HUES64 (cell line): Measurements from ENCODE around the gene PRR36.
"Not testable (repeated sequence)": the region's sequence is repeated elsewhere in the genome, so short reads cannot be mapped to it uniquely, and the experiment has no call there.

Source experiments
- H3K27ac ChIP-seq: 2 replicates; pipeline ENCODE4 v1.7.0; 2013; ENCODE audit warnings: low read depth, low read length, inconsistent platforms
- H3K27me3 ChIP-seq: 2 replicates; pipeline ENCODE4 v1.6.1; 2013; ENCODE audit warnings: mild to moderate bottlenecking, low read length; ENCODE audit not compliant: insufficient read depth
- H3K36me3 ChIP-seq: 2 replicates; pipeline ENCODE4 v1.6.1; 2013; ENCODE audit warnings: mild to moderate bottlenecking, low read length; ENCODE audit not compliant: insufficient read depth
- H3K4me1 ChIP-seq: 2 replicates; pipeline ENCODE4 v1.6.1; 2013; ENCODE audit warnings: mild to moderate bottlenecking, low read length, moderate library complexity; ENCODE audit not compliant: insufficient read depth
- H3K4me3 ChIP-seq: 2 replicates; pipeline ENCODE4 v1.5.1; 2013; ENCODE audit warnings: mild to moderate bottlenecking, low read length, moderate library complexity
- H3K9ac ChIP-seq: 2 replicates; pipeline ENCODE4 v1.6.1; 2013; ENCODE audit warnings: mild to moderate bottlenecking, low read depth, low read length
- H3K9me3 ChIP-seq: 2 replicates; pipeline ENCODE4 v1.6.1; 2013; ENCODE audit warnings: low read depth, low read length; ENCODE audit not compliant: insufficient read depth
- WGBS: fragments of 150-250, 120-280 bp; methylation state at CpG from one replicate; pipeline ENCODE4 v1.1.7; 2013; ENCODE audit warnings: missing lambda C conversion rate; 5-methylcytosine and 5-hydroxymethylcytosine counted together

The PRR36 gene

GRCh38 chr19:7918062-7918614 lies 43.9 kb upstream of the PRR36 start:
- not testable (repeated sequence) for H3K9me3 ChIP-seq, H3K9ac ChIP-seq, H3K27ac ChIP-seq, H3K4me1 ChIP-seq
- peaks cover 11% of the 10 kb centered on the region; the same call in 1 of the 2 replicates for H3K36me3 ChIP-seq
- H3K4me3 ChIP-seq, result peak overlapping the region; percentile 56
- peaks cover 49% of the 10 kb centered on the region for H3K27me3 ChIP-seq
- WGBS, result 46% methylated on average over 21 of the region's 29 CpGs

DNA sequence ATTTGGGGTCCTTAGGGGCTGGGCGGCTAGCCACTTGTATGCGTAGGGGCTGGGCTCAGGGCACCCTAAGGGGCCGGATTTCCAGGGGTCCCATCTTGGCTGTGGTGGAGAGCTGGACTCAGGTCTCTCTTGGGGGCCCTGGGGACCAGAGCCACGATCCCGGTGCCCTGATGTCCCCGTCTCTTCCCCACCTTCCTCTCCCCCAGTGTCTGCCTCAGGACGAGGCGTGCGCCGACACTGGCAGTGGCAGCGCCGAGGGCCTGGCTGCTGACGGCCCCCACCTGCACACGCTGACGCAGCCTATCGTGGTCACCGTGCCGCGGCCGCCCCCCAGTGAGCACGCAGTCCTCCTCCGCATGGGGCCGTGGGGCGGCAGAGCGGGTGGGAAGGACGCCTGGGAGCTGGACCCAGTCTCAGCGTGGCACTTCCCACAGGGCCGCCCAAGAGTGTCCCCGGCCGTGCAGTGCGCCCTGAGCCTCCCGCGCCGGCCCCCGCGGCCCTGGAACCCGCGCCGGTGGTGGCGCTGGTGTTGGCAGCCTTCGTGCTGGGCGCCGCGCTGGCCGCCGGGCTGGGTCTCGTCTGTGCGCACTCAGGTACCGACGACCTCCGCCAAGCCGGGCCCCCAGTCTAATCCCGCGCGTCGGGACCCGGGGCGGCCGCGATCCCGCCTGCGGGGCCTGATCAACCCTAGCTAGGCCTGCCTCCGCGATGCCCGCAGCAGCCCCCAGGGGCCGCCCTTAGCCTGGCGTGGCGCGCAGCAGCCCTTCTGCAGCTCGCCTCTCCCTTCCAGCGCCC lies 43.3 kb upstream of the PRR36 start:
- WGBS, result 2% methylated on average over 71 of the region's 71 CpGs
- peaks cover 5% of the 10 kb centered on the region; the same call in 1 of the 2 replicates for H3K4me1 ChIP-seq
- H3K27ac ChIP-seq, result no peak overlapping the region
- H3K27me3 ChIP-seq, result peaks cover 49% of the 10 kb centered on the region
- H3K36me3 ChIP-seq, result peaks cover 9% of the 10 kb centered on the region; the same call in 1 of the 2 replicates
- H3K4me3 ChIP-seq, result peak overlapping the region; percentile 56
- no peak overlapping the region for H3K9ac ChIP-seq
- H3K9me3 ChIP-seq, result no peaks in the 10 kb centered on the region

GRCh38 chr19:7916955-7917266 lies 42.7 kb upstream of the PRR36 start:
- no peak overlapping the region for H3K27ac ChIP-seq
- H3K9ac ChIP-seq, result no peak overlapping the region

GRCh38 chr19:7916103-7916954 lies 42.1 kb upstream of the PRR36 start:
- H3K9ac ChIP-seq, result peak overlapping the region; percentile 44; the same call in 1 of the 2 replicates
- no peak overlapping the region for H3K27ac ChIP-seq
- 1% methylated on average over 104 of the region's 104 CpGs for WGBS
- H3K9me3 ChIP-seq, result no peaks in the 10 kb centered on the region
- peaks cover 49% of the 10 kb centered on the region for H3K27me3 ChIP-seq
- peaks cover 14% of the 10 kb centered on the region for H3K36me3 ChIP-seq
- peaks cover 5% of the 10 kb centered on the region; the same call in 1 of the 2 replicates for H3K4me1 ChIP-seq
- H3K4me3 ChIP-seq, result peak overlapping the region; percentile 56

More at GRCh38 chr19:7916955-7917266, 42.7 kb upstream of the PRR36 start:
- Histone ChIP-seq H3K9me3 (no peaks in the 10 kb centered on the region), H3K4me3 (peak overlapping the region; percentile 56), H3K27me3 (peaks cover 49% of the 10 kb centered on the region), H3K36me3 (peaks cover 9% of the 10 kb centered on the region), H3K4me1 (peaks cover 5% of the 10 kb centered on the region; the same call in 1 of the 2 replicates)
- 5% methylated on average over 12 of the region's 12 CpGs for WGBS

DNA sequence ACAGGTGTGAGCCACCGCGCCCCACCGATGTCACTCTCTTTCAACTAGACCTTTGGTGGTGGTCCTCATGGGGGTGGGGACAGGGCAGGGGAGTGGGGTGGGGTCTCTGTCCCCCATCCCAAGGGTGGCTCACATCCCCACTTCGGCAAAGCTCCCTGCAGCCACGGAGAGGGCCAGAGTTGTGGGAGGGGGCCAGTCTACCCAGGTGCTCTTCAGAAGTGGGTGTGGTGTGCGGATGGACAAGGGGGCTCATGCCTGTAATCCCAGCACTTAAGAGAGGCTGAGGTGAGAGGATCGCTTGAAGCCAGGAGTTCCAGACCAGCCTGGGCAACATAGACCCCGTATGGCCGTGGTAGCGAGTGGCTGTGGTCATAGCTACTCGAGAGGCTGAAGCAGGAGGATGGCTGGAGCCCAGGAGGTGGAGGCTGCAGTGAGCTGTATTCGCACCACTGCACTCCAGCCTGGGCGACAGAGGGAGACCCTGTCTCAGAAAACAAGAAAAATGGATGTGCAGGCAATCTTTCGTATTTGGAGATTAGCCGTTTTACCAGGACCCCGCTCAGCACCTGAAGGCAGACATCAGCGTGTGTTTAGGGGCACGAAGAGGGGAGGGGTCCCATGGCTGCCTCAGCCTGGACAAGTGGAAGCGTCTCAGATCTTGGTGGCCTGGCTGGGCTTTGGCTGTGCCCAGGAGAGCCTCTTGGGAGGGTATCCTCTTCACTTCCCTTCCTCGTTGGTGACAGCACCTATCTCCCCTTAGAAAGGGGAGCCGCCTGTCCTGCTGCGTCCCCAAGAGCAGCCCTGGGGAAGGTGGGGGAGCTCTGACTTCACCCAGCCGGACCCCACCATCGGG lies 41.3 kb upstream of the PRR36 start:
- no peak overlapping the region for H3K9ac ChIP-seq
- H3K9me3 ChIP-seq, result no peaks in the 10 kb centered on the region
- H3K4me3 ChIP-seq, result peak overlapping the region; percentile 56
- peaks cover 49% of the 10 kb centered on the region for H3K27me3 ChIP-seq
- H3K36me3 ChIP-seq, result peaks cover 21% of the 10 kb centered on the region
- H3K27ac ChIP-seq, result no peak overlapping the region
- peaks cover 5% of the 10 kb centered on the region; the same call in 1 of the 2 replicates for H3K4me1 ChIP-seq
- WGBS, result 66% methylated on average over 24 of the region's 24 CpGs

DNA sequence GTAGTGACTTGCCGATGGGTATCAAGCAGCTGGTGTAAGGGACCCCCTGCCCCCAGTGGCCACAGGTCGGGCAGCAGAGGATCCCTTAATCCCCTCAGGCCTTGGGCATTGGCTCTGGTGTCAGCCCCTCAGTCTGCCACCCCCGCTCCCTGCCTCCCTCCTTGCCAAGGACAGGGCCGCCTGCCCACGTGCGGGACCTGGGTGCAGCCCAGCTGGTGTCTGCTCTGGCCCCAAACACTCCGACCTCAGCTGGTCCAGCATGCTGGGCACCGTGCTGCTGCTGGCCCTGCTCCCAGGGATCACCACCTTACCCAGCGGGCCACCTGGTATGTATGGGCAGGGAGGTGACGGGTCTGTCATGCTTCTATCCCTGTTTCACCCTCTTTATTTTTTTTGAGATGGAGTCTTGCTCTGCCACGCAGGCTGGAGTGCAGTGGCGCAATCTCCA lies 40.4 kb upstream of the PRR36 start, which contains the start of gene TGFBR3L:
Gene TGFBR3L, plus strand, starts transcription at position 233 of the 448 bp plus-strand sequence.
- Histone ChIP-seq H3K9me3 (no peaks in the 10 kb centered on the region), H3K27me3 (peaks cover 49% of the 10 kb centered on the region), H3K27ac (no peak within 1 kb of the TSS), H3K4me3 (peak within 1 kb of the TSS; percentile 56; the same call in 1 of the 2 replicates), H3K9ac (no peak within 1 kb of the TSS), H3K36me3 (peaks cover 29% of the 10 kb centered on the region), H3K4me1 (peaks cover 2% of the 10 kb centered on the region; the same call in 1 of the 2 replicates)
- 89% methylated on average over 12 of the region's 12 CpGs for WGBS

DNA sequence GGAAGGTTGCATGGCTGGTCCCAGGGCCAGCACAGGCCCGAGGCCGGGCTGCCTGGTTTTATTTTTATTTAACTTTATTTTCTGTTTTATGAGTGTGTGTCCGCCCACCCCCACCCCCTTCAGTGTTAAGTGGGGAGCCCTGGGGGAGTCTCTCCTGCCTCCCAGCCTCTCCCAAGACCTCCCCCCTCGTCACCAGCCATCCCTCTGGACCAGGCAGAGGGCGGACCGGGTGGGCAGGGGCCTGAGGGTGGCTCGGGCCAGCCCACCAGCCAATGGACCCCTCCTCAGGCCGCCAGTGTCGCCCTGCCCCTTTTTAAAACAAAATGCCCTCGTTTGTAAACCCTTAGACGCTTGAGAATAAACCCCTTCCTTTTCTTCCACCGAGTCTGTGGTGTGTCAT lies 39.9 kb upstream of the PRR36 start:
- no peaks in the 10 kb centered on the region; the same call in 1 of the 2 replicates for H3K4me1 ChIP-seq
- H3K36me3 ChIP-seq, result peaks cover 29% of the 10 kb centered on the region
- H3K4me3 ChIP-seq, result no peak overlapping the region
- no peak overlapping the region for H3K27ac ChIP-seq
- no peak overlapping the region for H3K9ac ChIP-seq
- WGBS, result 76% methylated on average over 10 of the region's 12 CpGs
- H3K9me3 ChIP-seq, result no peaks in the 10 kb centered on the region
- peaks cover 48% of the 10 kb centered on the region for H3K27me3 ChIP-seq

GRCh38 chr19:7913652-7914051 lies 39.5 kb upstream of the PRR36 start:
- Histone ChIP-seq H3K4me3 (no peak overlapping the region), H3K36me3 (peaks cover 29% of the 10 kb centered on the region), H3K9me3 (no peaks in the 10 kb centered on the region), H3K4me1 (no peaks in the 10 kb centered on the region; the same call in 1 of the 2 replicates), H3K27me3 (peaks cover 44% of the 10 kb centered on the region), H3K27ac (no peak overlapping the region), H3K9ac (no peak overlapping the region)
- 94% methylated on average over 10 of the region's 10 CpGs for WGBS

GRCh38 chr19:7912697-7913564 lies 38.7 kb upstream of the PRR36 start:
- 95% methylated on average over 39 of the region's 39 CpGs for WGBS
- H3K9ac ChIP-seq, result no peak overlapping the region
- no peak overlapping the region for H3K27ac ChIP-seq
- peaks cover 36% of the 10 kb centered on the region for H3K27me3 ChIP-seq
- H3K9me3 ChIP-seq, result no peaks in the 10 kb centered on the region
- H3K36me3 ChIP-seq, result peaks cover 29% of the 10 kb centered on the region
- H3K4me1 ChIP-seq, result no peaks in the 10 kb centered on the region
- no peak overlapping the region for H3K4me3 ChIP-seq
